Measurements from ENCODE around the gene EMILIN3. TPM values are rescaled to one million over a fixed set of nuclear protein-coding genes. Genes with fewer than 3 reads are reported as not detected.
A peak's percentile ranks its signal among the peaks of the same experiment; 100 is the strongest.

The EMILIN3 gene
- total RNA-seq, 1 experiment from 2014 or later = 5.9 TPM

- H2BK15ac ChIP-seq (ENCODE audit: low read depth, low read length) = no peak overlapping the region
- Mint-ChIP-seq H3K36me3 (ENCODE audit: insufficient read depth in 1 of 3, low read depth in 3 of 3) (no peaks in the 10 kb centered on the region), H3K4me1 (peaks cover 11 to 21% of the 10 kb centered on the region in 2 experiments), H3K27ac (peak overlapping the region in 1 of 3 experiments; percentile 28; a peak in 1 of 7 replicates), H3K4me3 (0 out of 5 replicates have a peak overlapping the region, but pooled peaks of 1 of the 2 experiments have one; percentile 5), H3K27me3 (ENCODE audit: low read depth) (peaks cover 5% of the 10 kb centered on the region), H3K9me3 (no peaks in the 10 kb centered on the region)
- H3K4me2 ChIP-seq (ENCODE audit: insufficient read depth, insufficient read length, low read length) = no peak overlapping the region
- no peak overlapping the region for H3K4ac ChIP-seq (ENCODE audit: low read depth, low read length)
- no peak overlapping the region for H2BK5ac ChIP-seq (ENCODE audit: insufficient read length, low read length)
- no peak overlapping the region for H2BK12ac ChIP-seq (ENCODE audit: insufficient read length, low read depth, low read length)
- H3T11ph ChIP-seq (ENCODE audit: low read length) = no peak overlapping the region
- no peaks in the 10 kb centered on the region for H3K9me3 ChIP-seq (ENCODE audit: control insufficient read depth, low read depth, low read length)
- H3K4me1 ChIP-seq (ENCODE audit: insufficient read depth, low read length) = no peaks in the 10 kb centered on the region
- H3K79me2 ChIP-seq (ENCODE audit: insufficient read depth, low read length) = no peaks in the 10 kb centered on the region
- H4K20me1 ChIP-seq (ENCODE audit: control insufficient read depth, insufficient read depth, insufficient read length) = no peaks in the 10 kb centered on the region
- no peak overlapping the region for H3K14ac ChIP-seq (ENCODE audit: insufficient read depth, low read length)
- no peak overlapping the region for H4K91ac ChIP-seq (ENCODE audit: insufficient read length, low read depth, low read length)
- no peaks in the 10 kb centered on the region for H3K23me2 ChIP-seq (ENCODE audit: insufficient read length, low read depth, low read length, poor library complexity, severe bottlenecking)
- H2AK5ac ChIP-seq (ENCODE audit: insufficient read length, low read length) = no peak overlapping the region
- no CpG with 5 or more reads among the region's 14 CpGs for WGBS (ENCODE audit: extremely low coverage, insufficient read length, low lambda C conversion rate)
- H3K9ac ChIP-seq (ENCODE audit: extremely low read depth, insufficient read length, low read length) = no peak overlapping the region
- no peak overlapping the region for H3K18ac ChIP-seq (ENCODE audit: insufficient read length, low read depth, low read length)
- no peak overlapping the region for H3K23ac ChIP-seq (ENCODE audit: insufficient read length, low read depth, low read length)
- H3K27ac ChIP-seq (ENCODE audit: insufficient read length, low read depth, low read length) = no peak overlapping the region
- no peak for DNase-seq
- H2BK20ac ChIP-seq (ENCODE audit: low read depth, low read length, poor library complexity, severe bottlenecking) = no peak overlapping the region
- H3K79me1 ChIP-seq (ENCODE audit: insufficient read depth, low read depth, low read length, poor library complexity, severe bottlenecking) = no peaks in the 10 kb centered on the region
- H4K8ac ChIP-seq (replicated peaks; ENCODE audit: insufficient read length, low read depth, low read length) = no peak overlapping the region
- H4K5ac ChIP-seq (ENCODE audit: insufficient read length, low read depth, low read length) = no peak overlapping the region
- no peak overlapping the region for H3K56ac ChIP-seq (ENCODE audit: insufficient read length, low read depth, low read length)
- H3K27me3 ChIP-seq (ENCODE audit: insufficient read depth, low read length) = no peaks in the 10 kb centered on the region
- no peak for TF ChIP-seq CTCF (conservative IDR thresholded peaks at IDR 0.05)
- H2AFZ ChIP-seq (ENCODE audit: low read length) = no peak overlapping the region
- no peak overlapping the region for H2BK120ac ChIP-seq (ENCODE audit: low read depth, low read length, poor library complexity, severe bottlenecking)
Measured at GRCh38 chr20:41386502-41387427, 20.1 kb upstream of the EMILIN3 start.
